HG03439 (cell line): Measurements from ENCODE around the gene PCDH9.

Experiments used
- ATAC-seq: cut with Tn5 transposase; IDR thresholded peaks from one replicate; pipeline ENCODE4 v1.9.1; 2021; ENCODE audit warnings: mild to moderate bottlenecking, moderate library complexity; ENCODE audit not compliant: unreplicated experiment

PCDH9 gene

DNA sequence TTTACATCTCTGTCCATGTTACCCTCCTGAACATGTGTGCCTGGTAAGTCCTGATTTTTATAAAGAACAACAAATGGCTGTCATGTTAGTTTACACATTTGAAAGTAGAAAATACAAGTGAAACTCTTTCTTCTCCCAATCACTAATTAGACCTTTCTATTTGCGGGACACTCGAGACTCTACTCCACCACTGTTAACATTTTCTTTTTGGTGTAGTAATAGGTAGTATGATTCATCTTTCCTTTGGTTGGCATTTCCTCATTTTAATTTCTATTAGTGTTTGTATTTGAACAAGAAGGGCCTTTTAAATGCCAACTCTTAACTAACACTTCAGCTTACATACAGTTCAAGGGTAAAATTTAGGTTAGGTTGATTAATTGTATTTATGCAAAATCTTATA lies 371.1 kb downstream of the PCDH9 start:
- ATAC-seq, result no peak

DNA sequence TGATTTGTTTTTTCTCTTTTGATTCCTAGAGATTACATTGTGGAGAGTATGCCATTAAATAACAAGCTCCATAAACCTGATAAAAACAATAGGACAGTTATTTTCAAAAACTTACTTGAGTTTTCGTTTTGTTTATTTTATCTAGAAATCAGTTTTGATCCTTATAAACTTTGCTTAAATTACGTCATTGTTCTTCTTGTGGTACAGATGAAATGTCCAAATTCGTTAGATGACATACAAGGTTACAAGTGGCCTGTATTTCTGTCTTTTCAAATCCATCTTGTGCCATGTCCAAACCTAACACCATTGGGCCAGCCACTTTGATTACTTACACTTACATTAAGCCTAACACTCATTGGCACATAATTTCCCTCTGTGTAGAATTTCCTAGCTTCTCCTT lies 372.0 kb downstream of the PCDH9 start:
- no peak for ATAC-seq

DNA sequence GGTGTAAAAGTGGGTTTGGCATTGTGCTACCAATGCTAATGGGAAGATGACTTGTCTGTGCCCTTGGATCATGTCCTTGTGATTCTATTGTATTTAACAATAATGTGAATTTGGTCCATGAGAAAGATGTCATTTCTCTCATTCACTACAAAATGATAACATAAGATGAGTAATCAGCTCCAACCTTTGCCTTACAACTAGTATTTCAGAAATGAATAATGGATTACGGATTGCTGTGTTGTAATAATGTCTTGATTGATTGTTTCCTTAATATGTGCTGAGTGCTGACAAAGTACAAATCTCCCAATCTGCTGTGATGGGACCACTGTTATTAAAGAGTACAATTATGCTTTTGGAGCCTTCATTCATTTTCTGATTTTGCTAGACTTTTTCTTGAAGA lies 375.0 kb downstream of the PCDH9 start:
- no peak for ATAC-seq

DNA sequence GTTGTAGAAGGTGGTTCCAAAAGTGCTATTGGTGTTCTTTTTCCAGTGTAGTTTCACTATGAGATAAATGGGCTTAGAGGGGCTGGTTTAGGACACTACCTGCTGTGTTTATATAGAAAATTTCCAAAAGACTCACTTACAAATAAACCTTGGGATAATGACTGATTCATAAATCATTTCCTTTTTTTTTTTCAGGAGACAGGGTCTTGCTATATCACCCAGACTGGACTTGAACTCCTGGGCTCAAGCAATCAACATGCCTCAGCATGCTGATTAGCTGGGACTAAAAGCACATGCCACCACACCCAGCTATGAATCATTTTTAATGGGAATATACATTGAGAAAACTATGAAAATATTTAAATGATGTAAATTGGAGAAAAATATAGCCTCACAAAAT lies 376.6 kb downstream of the PCDH9 start:
- ATAC-seq, result no peak

DNA sequence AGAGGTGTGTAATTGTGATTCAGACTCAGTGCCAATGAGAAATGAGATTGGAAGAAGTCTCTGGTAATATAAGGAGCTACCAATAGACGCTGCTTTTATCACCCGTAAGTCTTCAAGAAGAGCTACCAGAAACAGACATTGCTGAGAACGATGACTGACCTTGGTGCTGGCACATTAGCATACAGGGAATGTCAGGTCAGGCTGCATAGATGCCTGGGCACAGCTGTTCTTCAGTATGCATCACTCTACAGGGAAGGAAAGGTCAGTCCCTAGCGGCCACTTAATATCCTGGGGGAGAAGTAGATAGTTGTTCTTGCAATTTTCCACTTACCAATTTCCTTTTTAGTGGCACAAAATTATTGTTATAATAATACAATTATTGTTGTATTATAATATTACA lies 380.4 kb downstream of the PCDH9 start:
- no peak for ATAC-seq

DNA sequence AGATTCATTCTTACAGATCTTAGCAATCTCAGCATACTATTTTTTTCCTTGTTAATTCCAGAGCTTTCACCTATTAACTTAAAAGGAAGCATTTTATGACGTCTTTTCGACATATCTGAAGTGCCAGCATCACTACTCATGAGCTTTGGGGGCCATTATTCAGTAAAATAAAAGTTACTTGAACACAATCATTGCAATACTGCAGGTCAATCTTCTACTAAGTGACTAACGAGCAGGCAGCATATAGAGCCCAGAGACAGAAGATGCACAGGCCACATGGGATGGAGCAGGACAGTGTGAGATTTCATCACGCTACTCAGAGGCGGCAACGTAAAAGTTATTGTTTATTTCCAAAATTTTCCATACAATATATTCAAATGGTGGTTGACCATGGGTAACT lies 382.6 kb downstream of the PCDH9 start:
- no peak for ATAC-seq

DNA sequence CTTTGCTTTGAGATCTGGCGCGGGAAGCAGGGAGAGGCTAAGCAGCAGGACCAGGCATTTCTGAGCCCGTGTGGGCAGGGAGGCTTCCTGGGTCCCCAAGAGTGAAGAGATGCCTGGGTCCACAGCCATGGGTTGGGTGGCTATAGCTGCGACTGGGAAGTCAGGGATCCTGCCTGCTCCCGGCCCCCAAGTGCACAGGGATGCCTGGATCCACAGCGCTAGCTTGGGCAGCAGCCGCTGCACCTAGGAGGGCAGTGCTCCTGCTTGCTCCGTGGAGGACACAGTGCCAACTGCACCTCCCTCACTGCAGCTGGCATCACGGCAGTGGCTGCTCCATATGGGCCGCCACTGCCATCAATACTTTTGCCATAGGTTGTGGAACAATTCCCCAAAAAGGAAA lies 384.7 kb downstream of the PCDH9 start:
- no peak for ATAC-seq

DNA sequence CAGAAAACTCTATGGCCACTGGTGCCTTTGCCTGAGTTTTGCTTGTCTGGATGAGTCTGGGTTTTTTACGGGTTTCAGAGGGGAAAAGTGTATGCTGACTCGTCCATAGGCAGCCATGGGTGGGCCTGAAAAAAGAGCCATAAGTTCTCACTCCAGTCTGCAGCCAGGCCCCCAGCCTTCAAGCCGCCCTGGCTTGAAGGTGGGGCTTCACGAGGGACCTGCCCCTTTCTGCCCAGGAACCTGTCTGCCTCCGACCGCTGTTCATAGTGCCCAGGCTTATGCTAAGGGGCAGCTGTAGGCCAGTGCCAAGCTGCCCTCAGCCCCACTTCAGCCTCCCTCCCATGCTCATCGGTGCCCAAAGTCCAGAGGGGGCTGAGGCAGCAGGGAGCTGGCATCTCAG lies 385.2 kb downstream of the PCDH9 start:
- ATAC-seq, result no peak

DNA sequence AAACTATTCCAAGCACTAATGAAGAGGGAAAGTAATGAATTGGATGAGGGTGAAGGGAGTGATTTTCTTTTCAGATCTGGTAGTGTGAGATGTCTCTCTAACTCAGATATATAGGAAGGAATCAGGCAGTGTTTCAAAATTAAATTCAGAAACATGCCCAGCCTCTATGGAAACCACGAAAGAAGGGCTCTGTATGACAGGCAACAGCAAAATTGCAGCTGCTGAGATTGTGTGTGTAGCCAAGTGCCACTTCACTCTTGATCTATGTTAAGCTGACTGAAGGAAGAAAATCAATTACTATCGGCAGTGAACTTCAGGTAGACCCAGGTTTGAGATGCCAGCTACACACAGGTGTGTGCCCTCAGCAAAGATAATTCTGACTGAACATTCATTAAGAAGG lies 387.4 kb downstream of the PCDH9 start:
- ATAC-seq, result no peak

DNA sequence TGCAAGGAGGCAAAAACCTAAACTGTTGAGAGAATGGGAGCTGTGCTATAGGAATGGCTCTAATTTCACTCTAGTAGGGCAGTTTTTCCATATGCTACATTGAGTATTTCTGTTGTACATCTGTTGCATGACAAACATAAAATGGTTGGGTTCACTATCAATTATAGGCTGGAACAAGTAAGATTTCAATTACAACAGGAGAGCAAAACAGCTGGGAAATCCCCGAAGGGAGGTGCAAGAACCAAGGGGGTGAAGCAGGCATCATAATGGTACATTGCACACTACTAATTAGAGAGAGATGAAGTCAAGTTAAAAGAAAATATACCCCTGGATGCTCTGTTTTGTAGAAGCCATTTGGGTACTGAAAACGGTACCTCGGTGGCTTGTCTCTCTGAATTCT lies 389.5 kb downstream of the PCDH9 start:
- ATAC-seq, result no peak

DNA sequence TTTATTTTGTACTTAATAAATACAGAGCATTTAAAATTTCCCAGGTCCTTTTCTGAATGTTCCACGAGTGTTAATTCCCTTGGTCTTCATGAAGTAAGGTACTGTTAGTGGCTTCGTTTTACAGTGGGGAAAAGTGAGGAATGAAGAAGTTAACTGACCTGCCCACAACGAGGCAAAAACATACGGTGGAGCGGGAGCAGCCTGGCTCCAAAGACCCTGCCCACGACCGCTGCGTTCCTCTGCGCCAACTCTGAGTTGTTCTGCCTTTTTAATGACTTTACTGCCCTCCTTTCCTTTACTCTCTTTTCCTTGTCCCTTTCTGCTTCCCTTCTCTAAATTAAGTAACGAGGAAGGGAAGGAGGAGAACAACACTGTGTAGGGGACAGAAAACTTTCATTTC lies 392.9 kb downstream of the PCDH9 start:
- no peak for ATAC-seq

DNA sequence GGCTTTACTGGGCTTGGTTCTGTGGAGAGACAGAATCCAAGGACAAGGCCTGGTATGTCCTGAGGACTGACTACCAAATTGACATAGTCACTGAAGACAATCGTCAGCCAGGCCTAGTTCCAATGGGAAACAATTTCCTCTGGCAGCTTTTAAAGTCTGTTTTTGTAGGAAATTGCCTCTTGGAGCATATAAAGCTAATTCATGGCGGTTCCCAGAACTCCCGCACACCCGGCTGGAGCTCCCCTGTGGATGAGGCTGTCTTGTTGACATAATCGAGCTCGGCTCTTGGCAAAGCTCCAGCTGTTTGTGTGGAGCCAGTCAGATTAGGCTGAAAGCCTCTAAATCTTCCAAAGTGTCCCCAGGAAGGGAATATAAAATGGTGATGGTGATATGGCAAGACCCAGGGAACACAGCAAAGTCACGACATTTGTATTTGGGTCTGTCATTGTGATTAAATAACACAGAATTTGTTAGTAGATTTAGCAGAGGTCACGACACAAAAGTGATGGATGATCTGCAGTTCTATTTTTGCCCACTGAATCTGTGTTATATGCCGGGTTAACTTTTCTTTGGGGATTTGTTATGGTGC lies 395.0 kb downstream of the PCDH9 start:
- no peak for ATAC-seq

DNA sequence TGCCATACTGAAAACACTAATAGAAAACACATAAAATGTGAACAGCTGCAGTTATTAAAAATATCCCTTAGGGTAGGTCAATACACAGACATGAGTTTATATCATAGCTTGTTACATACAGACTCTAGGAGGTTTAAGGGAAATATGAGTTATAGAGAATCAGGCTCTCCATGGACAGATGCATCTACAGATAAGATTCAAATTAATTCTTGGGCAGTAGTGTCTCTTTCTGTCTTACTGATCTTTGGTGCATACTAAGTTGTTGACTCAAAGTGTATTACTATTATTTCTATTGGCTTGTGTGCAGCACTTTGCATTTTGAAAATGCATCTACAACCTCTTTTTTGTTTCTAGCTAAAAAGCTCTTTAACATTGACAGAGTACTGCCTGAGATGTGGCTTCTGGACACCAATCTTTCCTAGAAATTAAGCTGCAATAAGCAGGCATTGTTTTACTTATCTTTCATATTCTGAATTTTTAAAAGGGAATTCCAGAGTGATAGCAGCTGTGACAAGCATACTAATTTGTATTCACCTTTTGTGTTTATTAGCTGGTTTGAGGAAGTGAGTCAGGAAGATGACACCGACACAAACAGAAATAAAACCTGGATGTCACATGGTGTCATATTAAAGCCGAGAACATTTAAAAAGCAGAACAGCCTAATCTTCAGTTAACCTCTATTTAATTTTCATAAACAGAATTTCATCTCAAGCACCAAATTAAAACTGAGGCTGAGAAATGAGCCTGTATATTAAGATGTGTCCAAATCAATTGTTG lies 399.0 kb downstream of the PCDH9 start:
- ATAC-seq, result no peak

DNA sequence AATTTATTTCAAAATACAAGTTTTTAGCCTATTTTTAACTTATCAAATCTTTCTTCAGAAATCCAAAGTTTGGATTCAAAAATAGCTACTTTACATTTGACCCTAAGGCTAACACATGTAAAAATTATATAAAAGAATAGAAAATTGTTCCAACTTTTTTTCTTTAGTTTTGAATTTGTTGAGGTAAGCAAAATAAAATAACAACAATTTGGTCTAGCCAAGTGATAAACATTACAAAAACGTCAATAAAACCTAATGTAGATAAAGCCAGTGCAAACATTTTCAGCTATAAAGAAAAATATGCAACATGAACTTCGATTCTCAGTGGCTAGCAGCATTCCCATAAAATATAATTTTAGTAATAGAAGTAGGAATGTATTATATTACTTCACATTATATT lies 400.3 kb downstream of the PCDH9 start:
- ATAC-seq, result no peak

DNA sequence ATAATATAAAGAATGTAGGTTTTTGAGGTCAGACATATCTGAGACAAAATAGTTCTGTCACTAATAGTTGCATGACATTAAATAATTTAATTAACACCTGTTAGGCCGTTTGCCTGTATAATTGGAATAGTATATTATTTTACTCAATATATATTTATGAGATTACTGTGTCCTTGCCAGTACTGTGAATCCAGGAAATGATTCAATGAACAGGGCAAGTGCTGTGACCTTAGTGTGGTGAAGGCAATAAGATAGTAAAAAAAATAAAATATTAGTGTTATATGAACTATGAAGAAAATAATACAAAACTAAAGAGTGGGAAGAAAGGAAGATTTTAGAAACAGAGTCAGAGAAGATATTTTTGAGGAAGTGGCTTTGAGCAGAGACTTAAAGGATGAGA lies 403.7 kb downstream of the PCDH9 start:
- ATAC-seq, result no peak

DNA sequence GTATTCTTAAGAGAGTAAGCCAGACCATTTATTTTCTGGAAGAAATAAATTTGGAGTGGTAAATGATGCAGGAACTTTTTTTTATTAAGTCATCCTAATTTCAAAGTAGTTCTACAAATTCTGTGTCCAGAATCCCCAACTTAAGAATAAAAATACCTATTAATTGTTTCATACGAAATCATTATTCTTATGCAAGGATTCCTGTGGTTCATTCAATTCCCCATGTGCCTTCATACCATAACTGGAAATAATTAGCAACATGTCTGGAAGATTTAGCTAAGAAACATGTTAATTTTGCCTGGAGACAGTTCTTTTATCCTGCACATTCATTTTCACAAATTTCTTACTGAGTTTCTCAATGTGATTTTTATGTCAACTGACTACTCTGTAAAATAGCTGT lies 408.6 kb downstream of the PCDH9 start:
- ATAC-seq, result no peak

DNA sequence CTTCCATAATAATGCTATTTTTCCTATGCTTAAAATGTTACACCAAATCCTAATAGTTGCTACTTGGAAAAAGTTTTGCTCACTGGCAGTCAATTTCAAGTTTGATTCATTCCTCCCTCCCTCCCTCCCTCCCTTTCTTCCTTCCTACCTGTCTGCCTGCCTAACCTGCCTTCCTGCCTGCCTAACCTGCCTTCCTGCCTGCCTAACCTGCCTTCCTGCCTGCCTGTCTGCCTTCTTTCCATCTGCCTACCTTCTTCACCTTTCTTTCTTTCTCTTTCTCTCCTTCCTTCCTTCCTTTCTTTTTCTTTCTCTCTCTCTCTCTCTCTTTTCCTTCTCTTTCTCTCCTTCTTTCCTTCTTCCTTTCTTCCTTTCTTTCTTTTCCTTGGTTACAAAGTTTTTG lies 418.7 kb downstream of the PCDH9 start:
- ATAC-seq, result no peak

DNA sequence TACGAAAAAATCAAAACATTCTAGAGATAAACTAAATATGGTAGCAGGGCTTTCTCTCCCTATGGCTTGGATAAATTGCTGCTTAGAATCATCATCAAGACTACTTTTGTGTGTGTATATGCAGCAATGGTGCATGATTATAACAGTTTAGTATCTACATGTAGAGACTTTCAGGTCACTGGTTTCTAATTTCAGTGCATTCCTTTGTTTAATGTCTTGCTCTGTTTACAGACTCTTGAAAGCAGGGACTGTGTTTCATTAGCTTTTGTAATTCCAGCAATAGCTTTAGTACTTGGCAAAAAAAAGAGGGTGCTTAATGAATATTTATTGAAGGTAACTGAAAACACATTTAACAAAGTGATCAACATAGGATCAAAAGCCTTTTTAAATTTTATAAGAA lies 420.7 kb downstream of the PCDH9 start:
- ATAC-seq, result no peak

DNA sequence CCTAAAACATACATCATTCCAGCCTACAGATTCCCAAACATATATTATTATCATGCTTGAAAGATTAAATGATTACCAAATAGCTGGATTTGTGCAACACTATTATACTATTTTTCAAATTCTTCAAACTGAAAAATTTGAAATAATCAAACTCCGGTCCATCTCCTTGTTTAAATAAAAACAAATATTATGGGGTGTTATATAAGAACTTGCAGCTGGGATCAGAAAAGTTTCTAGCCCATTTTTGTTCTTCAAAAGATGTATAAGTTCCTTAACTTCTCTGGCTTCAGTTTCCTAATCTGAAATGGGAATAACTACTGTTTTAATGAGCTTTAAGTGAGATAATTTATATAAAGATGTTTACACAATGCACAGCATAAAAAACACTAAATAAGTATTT lies 422.9 kb downstream of the PCDH9 start:
- ATAC-seq, result no peak

DNA sequence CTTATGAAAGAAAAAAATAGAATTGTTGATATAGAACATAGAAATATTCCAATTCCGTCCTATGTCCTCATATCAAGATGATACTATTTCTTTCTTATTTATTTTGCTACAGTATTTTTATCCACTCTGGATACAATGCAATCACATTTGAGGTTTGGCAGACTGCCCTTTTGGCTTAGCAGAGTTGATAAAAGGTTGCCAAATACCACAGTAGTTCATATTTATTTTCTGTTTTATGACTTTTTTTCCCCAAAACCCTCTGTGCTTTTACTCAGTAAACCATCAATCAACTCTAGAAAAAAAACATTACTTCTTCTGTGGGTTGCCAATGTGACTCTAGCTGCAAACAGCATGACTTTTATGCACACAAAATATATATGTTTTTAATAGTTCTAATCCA lies 424.5 kb downstream of the PCDH9 start:
- ATAC-seq, result no peak

DNA sequence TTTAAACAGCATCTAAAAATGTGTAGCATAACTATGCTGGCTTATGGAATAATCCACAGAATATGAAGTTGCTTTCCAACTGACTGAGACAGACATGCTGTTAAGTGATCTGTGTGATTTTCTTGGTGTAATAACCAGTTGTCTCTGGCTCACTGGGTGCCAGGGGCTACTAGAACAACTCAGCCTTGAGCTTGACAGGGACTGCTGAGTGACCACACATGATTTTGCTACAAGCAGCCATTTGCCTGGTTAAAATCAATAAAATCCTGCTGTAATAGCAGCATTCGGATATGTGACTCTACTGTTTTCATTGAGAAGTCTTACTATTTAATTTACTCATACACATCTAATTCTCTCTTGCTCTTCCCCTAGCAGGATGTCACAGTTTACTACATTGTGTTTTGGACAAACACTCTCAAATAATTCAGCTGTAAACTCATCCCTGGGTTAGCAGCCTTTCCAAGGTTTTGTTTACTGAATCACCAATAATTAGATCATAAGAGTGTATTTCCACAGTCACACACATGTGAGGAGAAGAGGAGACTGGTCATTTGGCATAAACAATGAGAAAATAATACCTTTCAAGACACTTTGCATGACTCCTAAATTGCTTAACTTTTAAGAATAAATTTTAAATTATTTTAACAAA lies 426.2 kb downstream of the PCDH9 start:
- ATAC-seq, result no peak

DNA sequence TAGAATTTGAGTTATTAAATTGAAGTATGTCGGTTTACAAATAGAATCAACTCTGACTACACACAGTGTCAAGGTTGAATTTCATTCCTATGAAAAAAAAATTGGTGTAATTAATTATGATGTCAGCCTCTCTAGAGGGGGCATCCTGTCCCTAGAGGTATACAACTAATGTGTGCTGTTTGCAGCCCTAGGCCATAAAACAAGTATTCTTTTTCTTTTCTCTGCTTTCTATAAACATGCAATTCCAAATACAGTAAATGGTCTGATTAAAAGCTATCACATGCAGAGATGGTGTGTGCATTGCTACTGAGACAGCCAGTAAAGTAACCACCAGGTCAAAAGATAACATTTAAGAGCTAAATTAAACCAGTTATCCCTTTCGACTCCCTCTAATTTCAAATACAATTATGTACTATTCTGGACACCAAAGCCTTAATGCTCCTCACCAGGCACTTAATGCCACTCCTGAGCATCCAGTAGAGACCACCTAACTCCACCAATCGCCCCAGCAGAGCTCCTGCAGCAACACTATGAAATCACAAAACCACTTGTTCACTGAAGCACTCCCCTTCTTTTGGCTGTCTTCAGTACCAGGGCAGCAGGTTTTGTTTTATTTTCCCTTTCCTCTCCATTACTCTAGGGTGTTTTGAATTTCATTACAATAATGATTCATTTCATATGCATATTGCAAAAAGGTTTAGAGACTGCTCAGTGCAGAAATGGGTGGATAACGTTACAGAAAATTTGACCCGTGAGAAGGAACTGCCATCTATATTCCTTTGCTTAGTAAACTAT lies 426.9 kb downstream of the PCDH9 start:
- no peak for ATAC-seq
